ENCODE measurements around the gene SOS1. TPM values are rescaled to one million over a fixed set of nuclear protein-coding genes. Genes with fewer than 3 reads are reported as not detected.

Gene SOS1
- total RNA-seq, 1 donor from 2014 or later: 39.0 TPM

DNA sequence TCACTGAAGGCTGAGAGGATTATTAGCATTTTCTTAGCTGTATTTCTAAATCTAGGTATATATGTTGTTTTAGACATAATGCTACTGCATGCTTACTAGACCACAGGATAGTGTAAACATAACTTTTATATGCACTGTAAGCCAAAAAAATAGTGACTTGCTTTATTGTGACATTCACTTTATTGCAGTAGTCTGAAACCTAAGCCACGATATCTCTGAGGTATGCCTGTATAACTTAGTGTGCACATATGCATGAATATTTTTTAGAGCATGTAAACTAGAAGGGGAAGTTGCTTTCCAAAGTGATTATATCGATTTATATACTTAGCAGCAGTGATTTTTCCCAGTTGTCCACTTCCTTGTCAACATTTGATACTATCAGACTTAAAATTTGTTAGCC is 81.8 kb downstream of the SOS1 start:
- Mint-ChIP-seq H3K27me3 (ENCODE audit: unreplicated experiment) (peaks cover 2% of the 10 kb centered on the region), H3K36me3 (ENCODE audit: unreplicated experiment) (no peaks in the 10 kb centered on the region), H3K9me3 (ENCODE audit: unreplicated experiment) (no peaks in the 10 kb centered on the region), H3K4me1 (ENCODE audit: low read depth, unreplicated experiment) (no peaks in the 10 kb centered on the region), H3K4me3 (ENCODE audit: unreplicated experiment) (no peak overlapping the region), H3K27ac (ENCODE audit: unreplicated experiment) (no peak overlapping the region)
- DNase-seq: no peak
- TF ChIP-seq, protein P1, sequence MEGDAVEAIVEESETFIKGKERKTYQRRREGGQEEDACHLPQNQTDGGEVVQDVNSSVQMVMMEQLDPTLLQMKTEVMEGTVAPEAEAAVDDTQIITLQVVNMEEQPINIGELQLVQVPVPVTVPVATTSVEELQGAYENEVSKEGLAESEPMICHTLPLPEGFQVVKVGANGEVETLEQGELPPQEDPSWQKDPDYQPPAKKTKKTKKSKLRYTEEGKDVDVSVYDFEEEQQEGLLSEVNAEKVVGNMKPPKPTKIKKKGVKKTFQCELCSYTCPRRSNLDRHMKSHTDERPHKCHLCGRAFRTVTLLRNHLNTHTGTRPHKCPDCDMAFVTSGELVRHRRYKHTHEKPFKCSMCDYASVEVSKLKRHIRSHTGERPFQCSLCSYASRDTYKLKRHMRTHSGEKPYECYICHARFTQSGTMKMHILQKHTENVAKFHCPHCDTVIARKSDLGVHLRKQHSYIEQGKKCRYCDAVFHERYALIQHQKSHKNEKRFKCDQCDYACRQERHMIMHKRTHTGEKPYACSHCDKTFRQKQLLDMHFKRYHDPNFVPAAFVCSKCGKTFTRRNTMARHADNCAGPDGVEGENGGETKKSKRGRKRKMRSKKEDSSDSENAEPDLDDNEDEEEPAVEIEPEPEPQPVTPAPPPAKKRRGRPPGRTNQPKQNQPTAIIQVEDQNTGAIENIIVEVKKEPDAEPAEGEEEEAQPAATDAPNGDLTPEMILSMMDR (IDR thresholded peaks at IDR 0.05; ENCODE audit: partially characterized antibody, unreplicated experiment): no peak

DNA sequence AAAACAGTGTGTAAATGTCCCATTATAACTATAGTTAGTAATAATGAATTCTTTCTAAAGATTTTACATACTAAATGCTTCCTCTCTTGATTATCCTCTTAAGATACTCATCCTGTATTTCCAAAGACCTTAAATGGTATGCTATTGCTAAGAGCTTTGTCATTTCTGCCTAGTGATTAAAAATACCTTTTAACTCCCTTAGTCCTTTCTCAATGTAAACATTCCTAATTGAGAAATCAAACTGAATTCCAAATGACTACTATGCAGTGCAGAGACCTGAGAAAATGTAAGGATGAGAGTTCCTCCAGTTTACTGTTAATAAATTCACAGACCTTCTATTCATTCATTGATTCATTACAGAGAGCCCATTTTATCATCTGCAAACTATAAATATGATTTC is 86.9 kb downstream of the SOS1 start:
- no peaks in the 10 kb centered on the region for H3K36me3 Mint-ChIP-seq (ENCODE audit: unreplicated experiment)
- no peak overlapping the region for H3K27ac Mint-ChIP-seq (ENCODE audit: unreplicated experiment)
- no peak overlapping the region for H3K4me3 Mint-ChIP-seq (ENCODE audit: unreplicated experiment)

DNA sequence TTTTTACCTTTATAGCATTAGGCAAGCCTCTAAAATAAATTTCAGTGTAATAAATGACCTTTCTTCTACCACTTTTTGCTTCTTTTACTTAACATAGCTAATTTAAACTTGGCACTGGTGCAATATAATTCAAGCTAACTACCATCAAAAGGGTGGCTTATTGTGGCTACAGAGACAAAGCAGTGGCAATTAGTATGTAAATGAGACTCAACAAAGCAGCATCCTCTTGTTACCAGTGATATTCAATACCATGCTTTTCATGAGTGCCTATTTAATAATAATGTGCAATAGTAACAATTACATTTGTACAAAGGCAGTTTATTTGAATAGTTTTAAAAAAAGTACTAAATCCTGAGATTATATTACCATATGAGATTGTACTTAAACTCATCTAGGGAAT is 93.4 kb downstream of the SOS1 start:
- Mint-ChIP-seq H3K4me3 (ENCODE audit: unreplicated experiment) (no peak overlapping the region), H3K27me3 (ENCODE audit: unreplicated experiment) (peaks cover 1% of the 10 kb centered on the region), H3K27ac (ENCODE audit: unreplicated experiment) (no peak overlapping the region), H3K4me1 (ENCODE audit: low read depth, unreplicated experiment) (no peaks in the 10 kb centered on the region), H3K36me3 (ENCODE audit: unreplicated experiment) (no peaks in the 10 kb centered on the region), H3K9me3 (ENCODE audit: unreplicated experiment) (no peaks in the 10 kb centered on the region)
- TF ChIP-seq, protein P1 (IDR thresholded peaks at IDR 0.05; ENCODE audit: partially characterized antibody, unreplicated experiment): no peak
- no peak for DNase-seq

More for the DNA sequence above, 86.9 kb downstream of the SOS1 start:
- H3K4me1 Mint-ChIP-seq (ENCODE audit: low read depth, unreplicated experiment): no peaks in the 10 kb centered on the region
- TF ChIP-seq, protein P1 (IDR thresholded peaks at IDR 0.05; ENCODE audit: partially characterized antibody, unreplicated experiment): no peak
- DNase-seq: no peak
- H3K27me3 Mint-ChIP-seq (ENCODE audit: unreplicated experiment): peaks cover 1% of the 10 kb centered on the region
- no peaks in the 10 kb centered on the region for H3K9me3 Mint-ChIP-seq (ENCODE audit: unreplicated experiment)

DNA sequence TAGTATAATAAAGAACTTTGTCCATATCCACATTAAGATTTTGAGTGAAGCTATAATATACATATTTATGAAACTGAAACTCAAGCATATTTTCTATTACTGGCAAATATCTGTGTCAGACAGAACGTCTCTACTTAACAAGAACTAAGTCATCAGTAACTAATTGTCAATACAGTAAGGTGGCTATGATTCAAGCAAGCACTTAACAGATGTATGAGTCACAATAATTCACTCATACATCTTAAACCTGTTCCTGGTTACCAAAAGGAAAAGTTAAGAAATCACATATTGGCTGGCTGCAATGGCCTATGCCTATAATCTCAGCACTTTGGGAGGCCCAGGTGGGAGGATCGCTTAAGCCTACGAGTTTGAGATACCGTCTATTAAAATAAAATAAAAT is 96.0 kb downstream of the SOS1 start:
- no peaks in the 10 kb centered on the region for H3K27me3 Mint-ChIP-seq (ENCODE audit: unreplicated experiment)
- no peaks in the 10 kb centered on the region for H3K36me3 Mint-ChIP-seq (ENCODE audit: unreplicated experiment)
- H3K27ac Mint-ChIP-seq (ENCODE audit: unreplicated experiment): no peak overlapping the region
- no peaks in the 10 kb centered on the region for H3K4me1 Mint-ChIP-seq (ENCODE audit: low read depth, unreplicated experiment)
- DNase-seq: no peak
- no peaks in the 10 kb centered on the region for H3K9me3 Mint-ChIP-seq (ENCODE audit: unreplicated experiment)
- TF ChIP-seq, protein P1 (IDR thresholded peaks at IDR 0.05; ENCODE audit: partially characterized antibody, unreplicated experiment): no peak
- H3K4me3 Mint-ChIP-seq (ENCODE audit: unreplicated experiment): no peak overlapping the region

DNA sequence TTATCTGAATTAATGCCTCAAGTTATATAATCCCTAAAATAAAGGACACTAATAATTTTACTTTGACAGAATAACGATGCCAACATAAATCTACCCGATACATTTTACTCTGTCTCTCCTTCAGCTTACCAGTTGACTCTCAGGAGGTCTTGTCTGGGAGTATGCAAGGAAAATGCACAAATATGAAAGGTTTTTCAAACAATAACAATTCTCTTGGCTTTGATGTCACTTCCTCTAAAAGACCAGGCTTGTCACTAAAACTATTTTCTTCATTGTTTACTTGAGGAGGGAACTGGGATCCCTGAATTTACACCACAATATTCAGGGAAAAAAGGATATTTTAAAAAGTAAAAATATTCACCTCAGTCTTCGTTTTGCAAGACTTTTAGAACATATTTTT is 97.2 kb downstream of the SOS1 start:
- Mint-ChIP-seq H3K27ac (ENCODE audit: unreplicated experiment) (no peak overlapping the region), H3K36me3 (ENCODE audit: unreplicated experiment) (no peaks in the 10 kb centered on the region)
- no peak for DNase-seq

More for the DNA sequence above, 97.2 kb downstream of the SOS1 start:
- H3K4me3 Mint-ChIP-seq (ENCODE audit: unreplicated experiment): no peak overlapping the region
- H3K27me3 Mint-ChIP-seq (ENCODE audit: unreplicated experiment): no peaks in the 10 kb centered on the region
- TF ChIP-seq, protein P1 (IDR thresholded peaks at IDR 0.05; ENCODE audit: partially characterized antibody, unreplicated experiment): no peak
- no peaks in the 10 kb centered on the region for H3K4me1 Mint-ChIP-seq (ENCODE audit: low read depth, unreplicated experiment)
- no peaks in the 10 kb centered on the region for H3K9me3 Mint-ChIP-seq (ENCODE audit: unreplicated experiment)

All from glutamatergic neuron (in vitro differentiated cells).